Brain microvascular endothelial cell (primary cell): ENCODE data around the gene SYNDIG1L.

Experiments used
- DNase-seq: peaks from one replicate; pipeline ENCODE4 v3.0.0-alpha.2; 2020
- H3K27ac ChIP-seq: fragments of 250-450 bp; sonication (Bioruptor Pico); 2 replicates; pipeline ENCODE4 v1.5.1; 2020; ENCODE audit warnings: mild to moderate bottlenecking, moderate library complexity
- H3K27me3 ChIP-seq: fragments of 250-450 bp; sonication (Bioruptor Pico); replicated peaks from 2 replicates; pipeline ENCODE4 v1.5.1; 2020; ENCODE audit warnings: mild to moderate bottlenecking
- H3K36me3 ChIP-seq: fragments of 250-450 bp; sonication (Bioruptor Pico); replicated peaks from 2 replicates; pipeline ENCODE4 v1.5.1; 2020; ENCODE audit warnings: mild to moderate bottlenecking
- H3K4me3 ChIP-seq: 2 replicates; pipeline ENCODE4 v1.5.1; 2011; ENCODE audit warnings: low read depth, mild to moderate bottlenecking, control low read depth, low read length, moderate library complexity
- CTCF ChIP-seq: IDR thresholded peaks from 2 replicates; pipeline ENCODE4 v1.5.1; 2011; ENCODE audit warnings: low read depth, mild to moderate bottlenecking, moderate library complexity, low read length, control low read depth, inconsistent platforms; ENCODE audit errors: missing control alignments
- in situ Hi-C: cut with HindIII; loops from 2 replicates; pipeline ENCODE4 v1.10.0; 2017; ENCODE audit warnings: low sequenced_read_pairs, low pct_ligation_motif_present

Gene SYNDIG1L

GRCh38 chr14:74468513-74468912, 42.5 kb upstream of the SYNDIG1L start:
- Histone ChIP-seq H3K27ac (no peak overlapping the region), H3K27me3 (no peaks in the 10 kb centered on the region), H3K4me3 (no peak overlapping the region), H3K36me3 (peaks cover 2% of the 10 kb centered on the region)
- in situ Hi-C loops = no loop called here
- no peak for TF ChIP-seq CTCF
- DNase-seq = no peak

- Histone ChIP-seq H3K4me3 (no peak overlapping the region), H3K36me3 (no peaks in the 10 kb centered on the region), H3K27ac (no peak overlapping the region), H3K27me3 (no peaks in the 10 kb centered on the region)
- TF ChIP-seq CTCF = no peak
- in situ Hi-C loops = no loop called here
- no peak for DNase-seq
Observed at GRCh38 chr14:74465335-74465734, 39.3 kb upstream of the SYNDIG1L start.

- in situ Hi-C loops = no loop called here
- no peak overlapping the region for H3K4me3 ChIP-seq
- DNase-seq = no peak
- H3K36me3 ChIP-seq = no peaks in the 10 kb centered on the region
- H3K27ac ChIP-seq = no peak overlapping the region
- H3K27me3 ChIP-seq = no peaks in the 10 kb centered on the region
- no peak for TF ChIP-seq CTCF
Observed at GRCh38 chr14:74464785-74465184, 38.8 kb upstream of the SYNDIG1L start.

GRCh38 chr14:74463697-74464096, 37.7 kb upstream of the SYNDIG1L start:
- Histone ChIP-seq H3K4me3 (no peak overlapping the region), H3K27ac (no peak overlapping the region), H3K27me3 (no peaks in the 10 kb centered on the region), H3K36me3 (no peaks in the 10 kb centered on the region)
- TF ChIP-seq CTCF = no peak
- no peak for DNase-seq
- in situ Hi-C loops = no loop called here

GRCh38 chr14:74462993-74463392, 37.0 kb upstream of the SYNDIG1L start:
- no peak overlapping the region for H3K4me3 ChIP-seq
- in situ Hi-C loops = no loop called here
- no peak for DNase-seq
- no peak for TF ChIP-seq CTCF
- no peak overlapping the region for H3K27ac ChIP-seq
- no peaks in the 10 kb centered on the region for H3K36me3 ChIP-seq
- no peaks in the 10 kb centered on the region for H3K27me3 ChIP-seq

- Histone ChIP-seq H3K4me3 (no peak overlapping the region), H3K27me3 (no peaks in the 10 kb centered on the region), H3K27ac (no peak overlapping the region), H3K36me3 (no peaks in the 10 kb centered on the region)
- no peak for TF ChIP-seq CTCF
- in situ Hi-C loops = no loop called here
- DNase-seq = no peak
Observed at GRCh38 chr14:74459976-74460375, 34.0 kb upstream of the SYNDIG1L start.
